Measurements from ENCODE around the gene GPX4.

The GPX4 gene

GRCh38 chr19:1130771-1131717 is 27.2 kb downstream of the GPX4 start:
- DNase-seq (ENCODE audit: low read depth in 3 of 3) = peak in 2 of 3 experiments; percentile 47 to 51

- peak; percentile 73 to 90 (median 87) for DNase-seq (ENCODE audit: low read depth in 3 of 3)
These were observed 28.1 kb downstream of the GPX4 start for GRCh38 chr19:1131718-1132551.

- DNase-seq (ENCODE audit: low read depth in 3 of 3) = peak in 2 of 3 experiments; percentile 12 to 26
These were observed 29.0 kb downstream of the GPX4 start for GRCh38 chr19:1132552-1133383.

- peak; percentile 42 to 72 (median 59) for DNase-seq (ENCODE audit: low read depth in 3 of 3)
These were observed 29.7 kb downstream of the GPX4 start for GRCh38 chr19:1133471-1133929.

GRCh38 chr19:1134431-1134830 is 30.6 kb downstream of the GPX4 start:
- DNase-seq (ENCODE audit: low read depth in 3 of 3) = no peak

- DNase-seq (ENCODE audit: low read depth in 3 of 3) = no peak
These were observed 31.7 kb downstream of the GPX4 start for GRCh38 chr19:1135454-1135853.

- DNase-seq (ENCODE audit: low read depth in 3 of 3) = no peak
These were observed 32.4 kb downstream of the GPX4 start for GRCh38 chr19:1136201-1136600.

- DNase-seq (ENCODE audit: low read depth in 3 of 3) = no peak
These were observed 33.0 kb downstream of the GPX4 start for GRCh38 chr19:1136621-1137317.

GRCh38 chr19:1138121-1138520 is 34.3 kb downstream of the GPX4 start:
- DNase-seq (ENCODE audit: low read depth in 3 of 3) = no peak

GRCh38 chr19:1139126-1139525 is 35.3 kb downstream of the GPX4 start:
- no peak for DNase-seq (ENCODE audit: low read depth in 3 of 3)

GRCh38 chr19:1140272-1141027 is 36.7 kb downstream of the GPX4 start:
- no peak for DNase-seq (ENCODE audit: low read depth in 3 of 3)

- DNase-seq (ENCODE audit: low read depth in 3 of 3) = no peak
These were observed 38.1 kb downstream of the GPX4 start for GRCh38 chr19:1141944-1142343.

GRCh38 chr19:1143828-1144399 is 40.1 kb downstream of the GPX4 start:
- DNase-seq (ENCODE audit: low read depth in 3 of 3) = no peak

- no peak for DNase-seq (ENCODE audit: low read depth in 3 of 3)
These were observed 40.9 kb downstream of the GPX4 start for GRCh38 chr19:1144741-1145140.

- no peak for DNase-seq (ENCODE audit: low read depth in 3 of 3)
These were observed 42.0 kb downstream of the GPX4 start for GRCh38 chr19:1145635-1146411.

GRCh38 chr19:1146412-1146699 is 42.6 kb downstream of the GPX4 start:
- no peak for DNase-seq (ENCODE audit: low read depth in 3 of 3)

- DNase-seq (ENCODE audit: low read depth in 3 of 3) = no peak
These were observed 43.3 kb downstream of the GPX4 start for GRCh38 chr19:1146858-1147780.

GRCh38 chr19:1147934-1148549 is 44.2 kb downstream of the GPX4 start:
- DNase-seq (ENCODE audit: low read depth in 3 of 3) = no peak

All from stimulated activated CD4-positive, alpha-beta T cell treated with anti-CD3 and anti-CD28 coated beads, TNF-alpha, amount 100 ng/mL, for 4 hours (primary cell).